Activated T-cell treated with anti-CD3 and anti-CD28 coated beads, Interleukin-2, amount 50 U/mL, for 24 hours (primary cell): Measurements from ENCODE around the gene AGPAT2.

Experiments used
- DNase-seq: peaks from one replicate; pipeline ENCODE4 v3.0.0-alpha.2; 2020
- H3K27ac Mint-ChIP-seq: 2 replicates; pipeline ENCODE4 v1.8.0; 2020; ENCODE audit warnings: mild to moderate bottlenecking, mixed read lengths
- H3K27me3 Mint-ChIP-seq: 2 replicates; pipeline ENCODE4 v1.8.0; 2020; ENCODE audit warnings: mixed read lengths
- H3K36me3 Mint-ChIP-seq: 2 replicates; pipeline ENCODE4 v1.8.0; 2020; ENCODE audit warnings: low read depth, mixed read lengths
- H3K4me1 Mint-ChIP-seq: 2 replicates; pipeline ENCODE4 v1.8.0; 2020; ENCODE audit warnings: low read depth, mixed read lengths
- H3K4me3 Mint-ChIP-seq: 2 replicates; pipeline ENCODE4 v1.8.0; 2020; ENCODE audit warnings: mild to moderate bottlenecking, moderate library complexity, mixed read lengths
- H3K9me3 Mint-ChIP-seq: 2 replicates; pipeline ENCODE4 v1.8.0; 2020; ENCODE audit warnings: mixed read lengths

The AGPAT2 gene

GRCh38 chr9:136723989-136724388, 36.7 kb upstream of the AGPAT2 start:
- no peaks in the 10 kb centered on the region for H3K27me3 Mint-ChIP-seq
- peak overlapping the region; percentile 99 for H3K27ac Mint-ChIP-seq
- H3K4me1 Mint-ChIP-seq = peaks cover 30% of the 10 kb centered on the region
- H3K36me3 Mint-ChIP-seq = peaks cover 62% of the 10 kb centered on the region
- no peak for DNase-seq
- no peaks in the 10 kb centered on the region for H3K9me3 Mint-ChIP-seq
- peak overlapping the region; percentile 98 for H3K4me3 Mint-ChIP-seq

GRCh38 chr9:136723362-136723976, 36.2 kb upstream of the AGPAT2 start:
- DNase-seq = no peak
- peaks cover 62% of the 10 kb centered on the region for H3K36me3 Mint-ChIP-seq
- peaks cover 30% of the 10 kb centered on the region for H3K4me1 Mint-ChIP-seq
- H3K27me3 Mint-ChIP-seq = no peaks in the 10 kb centered on the region
- no peaks in the 10 kb centered on the region for H3K9me3 Mint-ChIP-seq
- H3K4me3 Mint-ChIP-seq = peak overlapping the region; percentile 98
- peak overlapping the region; percentile 99 for H3K27ac Mint-ChIP-seq

- Mint-ChIP-seq H3K9me3 (no peaks in the 10 kb centered on the region), H3K36me3 (peaks cover 62% of the 10 kb centered on the region), H3K4me3 (no peak overlapping the region), H3K4me1 (peaks cover 30% of the 10 kb centered on the region), H3K27me3 (no peaks in the 10 kb centered on the region), H3K27ac (peak overlapping the region; percentile 63)
- DNase-seq = no peak
Observed at GRCh38 chr9:136722969-136723356, 35.7 kb upstream of the AGPAT2 start.

GRCh38 chr9:136722093-136722968, 35.1 kb upstream of the AGPAT2 start:
- no peaks in the 10 kb centered on the region for H3K27me3 Mint-ChIP-seq
- peak overlapping the region; percentile 52 for H3K27ac Mint-ChIP-seq
- DNase-seq = no peak
- H3K4me3 Mint-ChIP-seq = no peak overlapping the region
- H3K4me1 Mint-ChIP-seq = peaks cover 30% of the 10 kb centered on the region
- H3K9me3 Mint-ChIP-seq = no peaks in the 10 kb centered on the region
- H3K36me3 Mint-ChIP-seq = peaks cover 58% of the 10 kb centered on the region

- no peak overlapping the region for H3K4me3 Mint-ChIP-seq
- H3K27me3 Mint-ChIP-seq = peaks cover 3% of the 10 kb centered on the region
- peaks cover 49% of the 10 kb centered on the region for H3K36me3 Mint-ChIP-seq
- peaks cover 26% of the 10 kb centered on the region for H3K4me1 Mint-ChIP-seq
- H3K27ac Mint-ChIP-seq = peak overlapping the region; percentile 74
- H3K9me3 Mint-ChIP-seq = no peaks in the 10 kb centered on the region
- no peak for DNase-seq
Observed at GRCh38 chr9:136721339-136722092, 34.3 kb upstream of the AGPAT2 start.

GRCh38 chr9:136720898-136721338, 33.7 kb upstream of the AGPAT2 start:
- no peak for DNase-seq
- Mint-ChIP-seq H3K36me3 (peaks cover 44% of the 10 kb centered on the region), H3K4me3 (no peak overlapping the region), H3K4me1 (peaks cover 20% of the 10 kb centered on the region), H3K9me3 (no peaks in the 10 kb centered on the region), H3K27me3 (peaks cover 5% of the 10 kb centered on the region), H3K27ac (peak overlapping the region; percentile 74)

- Mint-ChIP-seq H3K27ac (no peak overlapping the region), H3K4me1 (peaks cover 14% of the 10 kb centered on the region), H3K9me3 (no peaks in the 10 kb centered on the region), H3K4me3 (no peak overlapping the region), H3K36me3 (peaks cover 38% of the 10 kb centered on the region), H3K27me3 (peaks cover 10% of the 10 kb centered on the region)
- DNase-seq = no peak
Observed at GRCh38 chr9:136720251-136720897, 33.1 kb upstream of the AGPAT2 start.

- Mint-ChIP-seq H3K27ac (no peak overlapping the region), H3K4me3 (no peak overlapping the region), H3K4me1 (peaks cover 9% of the 10 kb centered on the region), H3K36me3 (peaks cover 28% of the 10 kb centered on the region), H3K9me3 (no peaks in the 10 kb centered on the region), H3K27me3 (peaks cover 13% of the 10 kb centered on the region)
- DNase-seq = no peak
Observed at GRCh38 chr9:136719195-136719880, 32.1 kb upstream of the AGPAT2 start.

GRCh38 chr9:136718345-136719194, 31.3 kb upstream of the AGPAT2 start:
- peaks cover 1% of the 10 kb centered on the region for H3K4me1 Mint-ChIP-seq

GRCh38 chr9:136717399-136717798, 30.1 kb upstream of the AGPAT2 start:
- Mint-ChIP-seq H3K27me3 (peaks cover 26% of the 10 kb centered on the region), H3K27ac (no peak overlapping the region), H3K9me3 (no peaks in the 10 kb centered on the region), H3K4me3 (no peak overlapping the region), H3K36me3 (peaks cover 8% of the 10 kb centered on the region), H3K4me1 (no peaks in the 10 kb centered on the region)
- DNase-seq = no peak

More at GRCh38 chr9:136718345-136719194, 31.3 kb upstream of the AGPAT2 start:
- no peaks in the 10 kb centered on the region for H3K9me3 Mint-ChIP-seq
- H3K27me3 Mint-ChIP-seq = peaks cover 20% of the 10 kb centered on the region
- H3K36me3 Mint-ChIP-seq = peaks cover 20% of the 10 kb centered on the region
- no peak for DNase-seq
- peak overlapping the region; percentile 22 for H3K27ac Mint-ChIP-seq
- H3K4me3 Mint-ChIP-seq = no peak overlapping the region

GRCh38 chr9:136714893-136715274, 27.6 kb upstream of the AGPAT2 start:
- Mint-ChIP-seq H3K4me1 (peaks cover 4% of the 10 kb centered on the region), H3K27ac (no peak overlapping the region), H3K9me3 (no peaks in the 10 kb centered on the region), H3K27me3 (peaks cover 46% of the 10 kb centered on the region), H3K4me3 (no peak overlapping the region), H3K36me3 (no peaks in the 10 kb centered on the region)
- DNase-seq = no peak

GRCh38 chr9:136714096-136714892, 27.0 kb upstream of the AGPAT2 start:
- Mint-ChIP-seq H3K36me3 (no peaks in the 10 kb centered on the region), H3K9me3 (no peaks in the 10 kb centered on the region), H3K27ac (no peak overlapping the region), H3K27me3 (peaks cover 49% of the 10 kb centered on the region), H3K4me1 (peaks cover 4% of the 10 kb centered on the region), H3K4me3 (no peak overlapping the region)
- DNase-seq = no peak
